ENCODE results near the gene SLC6A7.
"Not testable (repeated sequence)": the region's sequence is repeated elsewhere in the genome, so short reads cannot be mapped to it uniquely, and the experiment has no call there.

SLC6A7 gene

GRCh38 chr5:150243590-150243989 lies 53.7 kb downstream of the SLC6A7 start:
- no peak for DNase-seq

GRCh38 chr5:150244209-150244608 lies 54.3 kb downstream of the SLC6A7 start:
- no peak for DNase-seq

DNA sequence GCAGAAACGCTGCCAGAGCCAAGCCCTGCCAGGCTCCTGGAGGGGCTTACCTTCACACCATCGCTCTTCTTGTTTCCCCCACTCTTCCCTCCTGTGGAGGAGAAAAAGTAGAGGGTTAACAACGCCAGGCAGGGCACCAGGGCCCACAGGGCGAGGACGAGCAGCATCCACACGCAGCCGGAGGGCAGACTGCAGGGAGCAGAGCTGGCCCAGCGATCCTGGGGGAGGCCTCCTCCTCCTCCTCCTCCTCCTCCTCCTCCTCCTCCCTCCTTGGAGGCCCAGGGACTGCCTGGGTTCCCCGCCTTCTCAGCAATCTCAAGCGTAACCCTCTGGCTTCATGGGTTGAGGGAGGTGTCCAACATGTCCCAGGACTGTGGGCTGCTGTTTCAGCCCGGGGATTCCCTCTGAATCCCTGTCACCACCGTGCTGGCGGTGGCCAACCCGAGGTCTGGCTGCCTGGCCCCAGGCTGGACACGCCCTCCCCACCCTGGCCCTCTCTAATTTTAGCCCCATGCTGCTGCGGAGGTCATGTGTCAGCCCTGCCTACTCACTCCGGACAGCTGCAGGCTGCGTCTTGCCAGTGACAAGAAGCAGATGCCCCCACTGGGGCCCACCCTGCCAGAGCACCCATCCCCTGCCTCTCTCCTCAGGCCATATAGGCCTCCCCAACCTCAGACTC lies 55.4 kb downstream of the SLC6A7 start:
- no peak for DNase-seq

DNA sequence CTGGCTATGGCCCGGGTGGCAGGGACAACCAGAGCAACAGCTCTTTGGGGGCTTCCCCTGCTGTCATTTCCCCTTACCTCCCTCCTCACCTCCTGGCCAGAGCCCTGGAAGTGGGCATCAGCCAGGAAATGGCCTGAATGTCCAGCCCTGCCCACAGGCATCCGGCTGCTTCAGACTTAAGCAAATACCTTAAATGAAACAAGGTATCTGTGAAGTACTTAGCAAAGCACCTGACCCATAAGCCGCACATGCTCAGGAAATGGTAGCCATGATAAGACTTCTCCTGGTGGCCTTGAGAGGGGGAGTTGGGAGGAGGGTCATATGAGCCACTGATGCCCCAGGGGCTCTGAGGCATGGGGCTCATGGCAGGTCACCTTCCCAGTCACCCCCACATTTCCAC lies 55.9 kb downstream of the SLC6A7 start:
- no peak for DNase-seq

DNA sequence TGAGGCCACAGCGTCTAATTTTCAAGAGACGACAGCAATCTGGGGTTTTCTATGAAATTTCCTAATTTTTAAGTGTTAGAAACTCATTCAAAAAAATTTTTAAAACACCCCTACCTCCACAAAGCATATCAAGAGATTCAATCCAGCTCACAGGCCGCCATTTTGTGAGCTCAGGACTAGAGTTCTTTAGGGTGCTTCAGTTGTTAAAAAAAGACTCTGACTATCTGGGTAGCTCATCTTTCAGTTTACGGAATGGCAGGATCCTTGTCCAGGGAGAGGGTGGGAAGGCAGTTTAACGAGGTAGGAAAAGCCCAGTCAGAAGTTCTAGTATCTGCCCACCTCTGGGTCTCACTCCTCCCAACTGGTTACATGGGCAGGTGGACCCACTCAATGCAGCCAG lies 56.6 kb downstream of the SLC6A7 start:
- no peak for DNase-seq

- no peak for DNase-seq
Measured at GRCh38 chr5:150246835-150247234, 57.0 kb downstream of the SLC6A7 start.

GRCh38 chr5:150247726-150248125 lies 57.9 kb downstream of the SLC6A7 start:
- DNase-seq = no peak

- not testable (repeated sequence) for DNase-seq
Measured at GRCh38 chr5:150248493-150248892, 58.6 kb downstream of the SLC6A7 start.

DNA sequence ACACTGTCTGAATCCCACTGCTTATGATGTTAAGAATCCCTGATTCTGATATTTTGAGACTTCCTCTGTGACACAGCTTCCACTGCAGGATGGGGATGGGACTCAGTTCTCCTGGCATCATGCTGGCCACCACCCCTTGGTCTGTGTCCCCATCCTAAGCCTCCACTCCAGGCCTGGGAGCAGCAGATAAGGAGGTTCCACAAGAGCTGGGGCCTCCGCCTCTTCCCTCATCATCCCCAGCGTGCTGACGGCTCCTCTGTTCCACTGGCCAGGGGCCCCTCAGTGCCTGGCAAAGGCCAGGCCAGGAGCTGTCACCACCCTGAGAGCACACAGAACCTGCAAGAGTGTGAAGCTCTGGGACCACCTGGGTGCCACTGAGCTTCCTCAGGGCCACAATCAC lies 59.1 kb downstream of the SLC6A7 start:
- DNase-seq = no peak

DNA sequence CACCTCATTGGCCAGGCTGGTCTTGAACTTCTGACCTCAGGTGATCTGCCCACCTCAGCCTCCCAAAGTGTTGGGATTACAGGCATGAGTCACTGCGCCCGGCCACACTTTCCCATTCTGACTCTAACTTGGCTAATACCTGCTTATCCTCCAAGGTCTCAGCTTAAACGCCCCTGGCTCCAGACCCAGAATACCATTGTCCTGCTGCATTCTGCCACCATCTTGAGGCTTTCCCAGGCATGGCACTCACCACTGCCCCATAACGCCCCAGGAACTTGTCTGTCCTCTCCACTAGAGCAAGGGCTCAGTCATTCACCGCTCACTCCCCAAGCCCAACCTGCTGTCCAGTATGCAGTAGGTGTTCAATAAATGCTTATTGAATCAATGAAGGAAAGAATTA lies 59.9 kb downstream of the SLC6A7 start:
- DNase-seq = no peak

- no peak for DNase-seq
Measured at GRCh38 chr5:150251504-150251903, 61.6 kb downstream of the SLC6A7 start.

DNA sequence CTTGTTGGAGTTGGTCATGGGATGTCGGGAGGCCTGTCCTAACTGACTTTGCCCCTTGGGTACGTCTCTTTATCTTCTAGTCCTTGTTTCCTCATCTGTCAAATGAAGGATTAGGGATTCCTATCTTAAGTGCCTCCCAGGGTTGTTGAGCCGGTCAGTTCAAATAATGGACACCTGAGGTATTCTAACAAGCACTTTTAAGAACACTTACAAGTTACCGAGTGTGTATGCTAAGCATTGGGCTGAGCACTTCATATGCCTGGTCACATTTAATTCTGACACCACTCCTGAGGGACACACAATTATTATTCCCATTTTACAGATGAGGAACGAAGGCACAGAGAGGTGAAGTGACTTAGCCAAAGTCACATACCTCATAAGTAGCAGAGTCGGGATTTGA lies 62.6 kb downstream of the SLC6A7 start:
- no peak for DNase-seq

DNA sequence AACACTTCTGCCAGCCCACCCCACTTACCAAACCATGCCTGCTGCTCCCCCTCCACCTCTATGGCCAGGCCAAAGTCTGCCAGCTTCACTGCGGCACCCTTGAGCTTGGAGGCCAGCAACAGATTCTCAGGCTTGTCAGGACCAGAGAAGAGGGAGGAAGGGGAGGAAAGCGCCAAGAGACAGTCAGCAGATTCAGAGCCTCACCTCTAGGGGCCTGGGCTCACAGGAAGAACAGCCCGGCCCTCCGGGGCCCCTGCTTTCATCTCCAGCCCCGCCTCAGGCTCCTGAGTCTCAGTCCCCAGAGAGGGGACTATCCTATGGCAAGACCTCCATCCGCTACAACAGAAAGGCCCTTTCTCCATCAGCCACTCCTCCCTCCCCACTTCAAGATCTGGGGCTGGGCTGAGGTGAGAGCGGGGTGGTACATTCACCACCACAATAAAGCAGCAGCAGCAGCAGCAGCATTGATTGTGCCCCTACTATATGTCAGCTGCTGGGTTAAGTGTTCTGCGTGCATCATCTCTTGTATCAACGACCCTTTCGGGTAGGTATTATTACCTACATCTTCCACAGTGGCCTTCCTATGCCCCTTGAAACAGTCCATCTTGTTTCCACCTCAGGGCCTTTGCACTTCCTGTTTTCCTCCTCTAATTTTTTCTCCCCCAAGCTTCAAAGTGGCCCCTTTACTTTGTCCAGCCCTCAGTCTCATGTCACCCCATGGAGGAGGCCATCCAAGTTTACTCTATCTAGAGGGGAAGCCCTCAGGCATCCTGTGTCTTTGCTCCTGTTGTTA lies 63.8 kb downstream of the SLC6A7 start:
- no peak for DNase-seq

- DNase-seq = no peak
Measured at GRCh38 chr5:150254363-150254762, 64.5 kb downstream of the SLC6A7 start.

- no peak for DNase-seq
Measured at GRCh38 chr5:150254774-150255173, 64.9 kb downstream of the SLC6A7 start.

- no peak for DNase-seq
Measured at GRCh38 chr5:150255659-150256409, 66.0 kb downstream of the SLC6A7 start.

GRCh38 chr5:150256410-150257064 lies 66.7 kb downstream of the SLC6A7 start:
- no peak for DNase-seq

- DNase-seq = no peak
Measured at GRCh38 chr5:150257424-150257823, 67.6 kb downstream of the SLC6A7 start.

GRCh38 chr5:150258130-150258529 lies 68.3 kb downstream of the SLC6A7 start:
- DNase-seq = no peak

Data from suppressor macrophage (primary cell).